Measurements from ENCODE around the gene DR1.
A peak's percentile ranks its signal among the peaks of the same experiment; 100 is the strongest.

Gene DR1

DNA sequence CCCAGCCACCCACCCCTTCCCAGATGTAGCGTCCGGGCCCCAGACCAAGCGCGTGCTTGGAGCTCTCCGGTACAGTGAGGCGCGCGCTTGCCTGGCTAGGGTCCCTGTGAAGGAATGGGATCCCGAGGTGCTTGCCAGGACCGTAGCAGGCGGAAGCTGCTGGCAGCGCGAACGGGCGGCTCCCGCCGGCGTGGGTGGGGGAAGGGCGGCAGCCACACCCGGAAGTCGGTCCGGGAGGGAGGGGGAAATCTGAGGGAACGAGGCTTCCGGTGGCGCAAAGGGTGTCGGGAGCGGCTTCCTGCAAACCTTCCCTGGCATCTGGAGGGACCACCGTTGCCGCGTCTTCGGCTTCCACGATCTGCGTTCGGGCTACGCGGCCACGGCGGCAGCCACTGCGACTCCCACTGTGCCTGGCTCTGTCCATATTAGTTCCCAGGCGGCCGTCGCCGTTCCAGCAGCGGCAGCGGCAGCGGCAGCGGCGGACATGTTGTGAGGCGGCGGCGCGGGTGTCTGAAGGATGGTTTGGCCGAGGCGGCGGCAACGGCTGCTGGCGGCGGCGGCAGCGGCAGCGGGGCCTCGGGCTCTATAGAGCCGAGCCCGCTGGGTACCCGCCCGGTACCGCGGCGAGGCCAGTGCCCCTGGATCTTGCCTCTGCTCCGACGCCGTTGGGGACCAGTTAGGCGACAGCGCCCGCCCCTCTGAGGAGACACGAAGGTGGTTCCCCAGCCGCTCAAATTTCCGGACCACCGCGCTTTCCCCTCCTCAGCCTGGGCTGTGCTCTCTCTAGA lies at the start of gene DR1:
DR1 (plus strand) TSS at position 275 of the 788 bp plus-strand sequence. CDS start 739 bp downstream, outside the sequence.
- peak; percentile 77 to 78 for DNase-seq

DNA sequence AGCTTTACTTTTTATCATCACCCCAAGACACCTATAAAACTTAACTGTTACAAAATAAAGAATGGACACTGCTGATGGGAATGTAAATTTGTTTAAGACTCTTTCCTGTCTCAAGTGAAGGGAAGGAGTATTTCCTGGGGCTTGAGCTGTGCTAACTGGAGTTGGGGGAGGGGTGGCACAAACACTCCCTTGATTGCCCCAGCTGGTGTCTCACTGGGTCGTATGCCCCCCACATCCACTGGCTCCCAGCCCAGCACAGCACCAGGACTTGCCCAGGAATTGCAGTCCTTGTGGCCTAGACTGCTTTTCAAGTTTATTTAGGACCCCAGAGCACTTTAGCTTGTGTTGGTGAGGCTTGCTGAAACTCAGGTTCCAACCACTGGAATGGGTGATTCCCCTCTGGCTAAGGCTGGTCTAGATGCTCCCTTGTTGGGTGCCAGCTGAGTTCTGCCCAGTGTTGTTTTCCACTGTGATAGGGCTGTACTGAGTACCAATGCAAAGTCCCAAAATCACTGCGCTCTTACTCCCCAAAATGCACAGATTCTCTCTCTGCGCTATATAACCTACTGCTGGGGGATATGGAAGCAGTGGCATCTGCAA lies 49.1 kb upstream of the DR1 start:
- no peak for DNase-seq

DNA sequence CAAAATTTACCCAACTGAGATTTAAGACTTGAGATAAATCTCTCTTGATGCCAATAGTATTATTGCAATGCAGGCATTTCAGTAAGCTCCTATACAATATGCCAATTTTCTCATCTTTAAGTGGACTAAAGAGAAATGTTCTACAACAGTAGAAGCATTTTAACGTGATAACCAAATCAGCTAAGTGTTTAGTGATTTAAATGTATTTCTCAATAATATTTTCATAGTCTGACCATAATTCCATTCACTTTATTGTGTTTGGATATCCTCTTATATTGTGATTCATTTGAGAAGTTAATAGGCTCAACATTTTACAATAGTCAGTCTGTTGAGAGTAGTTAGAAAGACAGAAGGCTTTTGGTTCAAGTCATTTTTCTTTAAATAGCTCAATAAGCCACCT lies 44.6 kb upstream of the DR1 start:
- DNase-seq: no peak

DNA sequence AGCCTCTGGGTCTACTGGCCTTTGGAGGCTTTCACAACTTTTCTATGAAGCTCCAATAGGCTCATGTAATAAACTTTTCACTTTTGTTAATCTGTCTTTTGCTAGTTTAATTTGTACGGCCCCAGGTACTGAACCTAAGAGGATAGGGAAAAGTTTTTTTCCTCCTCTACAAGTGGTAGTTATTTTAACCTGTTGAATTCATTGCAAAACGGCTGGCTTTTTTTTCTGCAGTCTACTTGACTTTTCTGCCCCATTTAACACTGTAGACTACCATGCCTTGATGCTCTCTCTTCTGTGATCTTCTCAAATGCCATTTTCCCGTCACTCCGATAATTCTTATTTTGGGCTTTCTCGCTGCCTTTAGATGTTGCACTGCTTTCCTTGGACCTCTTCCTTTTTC lies 43.6 kb upstream of the DR1 start:
- no peak for DNase-seq

DNA sequence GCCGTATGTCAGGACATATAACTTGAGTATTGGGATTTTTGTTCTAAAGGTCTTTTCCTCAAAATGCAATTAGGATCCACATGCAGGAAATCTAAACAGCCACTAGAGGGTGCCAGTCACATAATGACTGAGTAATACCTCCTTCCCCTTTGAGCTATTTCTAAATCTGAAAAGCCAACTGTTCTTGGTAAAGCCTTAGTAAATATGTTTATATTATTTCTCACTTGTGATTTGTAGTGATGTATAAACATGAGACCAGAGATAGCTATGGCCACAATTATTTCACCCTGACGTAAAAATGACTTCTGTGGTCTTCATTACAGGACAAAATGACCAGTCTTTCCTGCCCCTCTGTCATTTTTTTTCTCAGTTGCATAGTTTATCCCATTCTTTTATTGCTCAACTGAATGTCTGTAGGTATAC lies 41.0 kb upstream of the DR1 start:
- DNase-seq: peak; percentile 4 to 20

GRCh38 chr1:93306920-93307319 lies 38.8 kb upstream of the DR1 start:
- no peak for DNase-seq

GRCh38 chr1:93313026-93313425 lies 32.7 kb upstream of the DR1 start:
- DNase-seq: no peak

DNA sequence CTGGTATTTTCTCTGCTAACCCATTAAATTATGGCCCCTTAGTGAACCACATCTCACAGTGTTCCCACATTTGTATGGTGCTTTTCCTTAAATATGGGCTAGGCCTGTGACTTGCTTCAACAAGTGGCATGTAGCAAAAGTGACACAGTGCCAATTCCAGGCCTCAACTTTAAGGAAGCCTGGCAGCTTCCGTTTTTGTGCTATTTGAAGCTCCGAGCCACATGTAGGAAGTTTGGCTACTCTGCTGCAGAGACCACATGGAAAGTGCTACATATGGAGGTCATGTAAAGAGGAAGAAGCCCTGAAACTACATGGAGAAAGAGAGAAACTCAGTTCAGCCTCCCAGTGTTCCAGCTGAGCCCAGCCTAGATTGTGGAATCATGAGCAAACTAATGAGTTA lies 28.5 kb upstream of the DR1 start:
- DNase-seq: no peak

- DNase-seq: no peak
These were observed 27.8 kb upstream of the DR1 start for GRCh38 chr1:93317943-93318342.

DNA sequence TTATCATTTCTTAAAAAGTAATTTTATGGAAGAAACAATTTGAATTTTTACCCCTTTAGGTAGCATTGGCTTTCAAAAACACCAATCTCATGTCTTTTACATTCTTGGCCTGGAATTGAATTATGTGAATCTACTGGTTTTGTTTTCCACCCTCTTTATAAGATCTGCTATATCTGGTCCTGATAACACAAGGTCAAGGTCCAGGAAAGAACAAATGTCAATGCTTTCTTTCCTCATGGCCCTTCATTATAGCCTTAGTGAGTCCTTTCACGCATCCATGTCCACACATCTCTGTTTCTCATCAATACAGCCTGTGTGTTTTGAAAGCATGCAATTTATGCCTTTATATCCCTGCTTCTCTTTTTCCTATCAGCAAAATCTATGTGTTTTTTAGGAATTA lies 24.0 kb upstream of the DR1 start:
- no peak for DNase-seq

DNA sequence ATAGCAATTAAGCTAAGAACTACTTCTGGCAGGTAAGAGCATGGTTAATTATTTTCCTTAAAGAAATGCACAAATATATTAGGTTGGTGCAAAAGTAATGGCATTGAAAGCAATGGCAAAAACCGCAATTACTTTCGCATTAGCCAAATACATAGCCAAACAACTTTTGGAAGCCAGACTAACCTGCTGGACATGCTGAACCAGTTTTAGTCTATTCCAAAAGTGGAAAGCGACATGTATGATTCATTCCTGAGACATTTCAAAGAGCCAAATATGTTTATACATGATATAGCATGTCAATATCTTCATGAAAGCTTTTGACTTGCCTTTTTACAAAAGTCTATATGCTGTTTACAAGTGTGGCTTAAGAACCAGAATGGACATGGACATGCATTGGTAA lies 23.4 kb upstream of the DR1 start:
- no peak for DNase-seq

- no peak for DNase-seq
These were observed 22.4 kb upstream of the DR1 start for GRCh38 chr1:93323185-93323820.

GRCh38 chr1:93324486-93325464 lies 20.9 kb upstream of the DR1 start:
- DNase-seq: no peak

- no peak for DNase-seq
These were observed 16.6 kb upstream of the DR1 start for GRCh38 chr1:93328809-93329760.

- no peak for DNase-seq
These were observed 15.5 kb upstream of the DR1 start for GRCh38 chr1:93330196-93330595.

DNA sequence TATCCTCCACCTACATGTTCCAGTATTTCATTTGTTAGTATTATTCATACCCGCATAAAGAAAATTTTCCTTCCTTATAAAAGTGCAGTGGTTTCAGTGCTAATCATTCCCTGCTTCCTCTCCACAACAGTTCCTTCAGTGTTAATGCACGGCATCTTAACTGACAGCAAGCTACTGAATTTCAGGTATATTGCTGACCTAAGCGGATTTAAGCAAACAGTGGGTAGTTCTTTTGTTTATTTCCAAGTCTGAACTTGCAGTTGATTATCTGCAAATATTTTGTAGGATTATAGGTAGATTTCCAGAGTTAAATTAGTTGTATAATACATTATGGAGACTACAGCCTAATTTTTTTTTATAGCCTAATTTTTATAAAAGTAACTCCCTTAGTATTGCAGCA lies 15.1 kb upstream of the DR1 start:
- no peak for DNase-seq

- no peak for DNase-seq
These were observed 14.3 kb upstream of the DR1 start for GRCh38 chr1:93331412-93331811.

GRCh38 chr1:93332368-93332767 lies 13.3 kb upstream of the DR1 start:
- no peak for DNase-seq

DNA sequence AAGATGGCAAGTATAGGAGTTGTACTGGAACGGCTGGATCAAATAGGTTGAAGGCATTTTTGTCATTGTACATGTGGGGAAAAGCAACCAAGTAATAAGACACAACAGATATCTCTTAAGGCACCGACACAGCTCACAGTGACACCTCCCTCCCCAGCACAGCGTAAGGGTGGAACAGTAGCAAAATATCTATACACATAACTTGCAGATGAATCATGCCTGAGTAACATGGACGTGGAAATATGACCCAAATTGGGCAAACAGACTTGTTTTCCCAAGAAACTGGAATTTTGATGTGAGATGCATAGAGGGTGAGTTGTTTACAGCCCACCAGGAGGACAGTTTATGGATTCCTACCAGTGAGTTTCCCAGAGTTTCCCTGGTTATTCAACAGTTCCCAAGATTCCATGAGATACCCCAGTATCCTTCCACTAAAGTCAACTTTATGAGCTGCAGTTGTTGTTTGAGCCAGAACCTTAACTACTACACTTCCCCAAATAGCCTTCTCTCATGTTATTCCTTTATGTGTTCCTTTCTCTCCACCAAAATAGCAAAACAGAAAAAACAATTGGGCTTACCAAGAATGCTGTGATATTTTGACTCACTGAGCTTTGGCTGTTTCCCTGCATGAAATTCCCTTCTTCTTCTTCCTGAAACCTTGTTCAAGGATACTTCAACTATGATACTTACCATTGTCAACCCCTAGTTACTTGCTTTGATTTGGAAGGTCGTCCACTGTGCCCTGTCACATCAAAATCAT lies 7.1 kb upstream of the DR1 start:
- no peak for DNase-seq

DNA sequence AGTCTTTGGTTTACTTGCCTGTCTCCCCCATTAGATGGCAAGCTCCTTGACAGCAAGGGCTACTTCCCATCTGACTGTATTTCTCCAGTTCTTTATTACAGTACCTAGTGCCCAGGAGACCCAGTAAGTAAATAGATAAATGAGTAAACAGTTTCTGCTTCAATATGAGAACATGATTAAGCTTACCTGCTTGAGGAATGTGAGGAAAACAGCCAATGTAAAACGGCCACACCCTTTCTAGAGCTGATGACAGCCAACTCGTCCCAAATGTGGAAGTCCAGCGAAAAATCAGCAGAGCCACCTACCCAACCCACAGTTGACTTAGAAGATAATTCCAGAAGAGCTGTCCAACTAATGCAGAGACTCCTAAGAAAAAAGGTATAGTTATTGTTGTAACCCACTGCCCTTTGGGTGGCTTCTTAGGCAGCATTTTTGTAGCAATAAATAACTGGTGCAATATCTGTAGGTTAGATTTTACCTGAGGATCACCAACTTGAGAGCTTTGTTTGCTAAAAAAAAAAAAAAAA lies 6.5 kb upstream of the DR1 start:
- no peak for DNase-seq

GRCh38 chr1:93340090-93340489 lies 5.6 kb upstream of the DR1 start:
- DNase-seq: no peak
